HG03571 (cell line): Measurements from ENCODE around the gene COG6.
A peak's percentile ranks its signal among the peaks of the same experiment; 100 is the strongest.

Source experiments
- ATAC-seq: cut with Tn5 transposase; IDR thresholded peaks from one replicate; pipeline ENCODE4 v1.9.1; 2021; ENCODE audit not compliant: unreplicated experiment

The COG6 gene

GRCh38 chr13:39767791-39768517 is 112.5 kb downstream of the COG6 start:
- no peak for ATAC-seq

DNA sequence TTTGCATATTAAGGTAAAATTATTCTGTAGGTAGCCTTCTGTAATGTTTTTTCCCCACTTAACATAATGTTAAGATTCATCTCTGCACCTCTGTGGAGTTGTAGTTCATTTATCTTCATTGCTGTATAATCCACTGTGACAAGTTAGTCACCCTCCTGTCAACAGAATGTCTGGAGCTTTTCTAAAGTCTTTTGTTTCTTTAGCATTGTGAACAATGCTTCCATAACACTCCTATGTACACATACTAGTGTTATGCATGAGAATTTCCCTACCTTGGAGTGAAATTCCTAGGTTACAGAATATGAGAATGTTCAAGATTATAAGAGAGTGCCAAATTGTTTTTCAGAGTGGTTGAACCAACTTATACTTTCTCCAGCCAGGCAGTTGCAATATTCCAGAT is 113.5 kb downstream of the COG6 start:
- ATAC-seq: no peak

GRCh38 chr13:39770221-39771090 is 115.0 kb downstream of the COG6 start:
- no peak for ATAC-seq

GRCh38 chr13:39773833-39774232 is 118.4 kb downstream of the COG6 start:
- no peak for ATAC-seq

GRCh38 chr13:39776439-39776838 is 121.0 kb downstream of the COG6 start:
- peak; percentile 50 for ATAC-seq

DNA sequence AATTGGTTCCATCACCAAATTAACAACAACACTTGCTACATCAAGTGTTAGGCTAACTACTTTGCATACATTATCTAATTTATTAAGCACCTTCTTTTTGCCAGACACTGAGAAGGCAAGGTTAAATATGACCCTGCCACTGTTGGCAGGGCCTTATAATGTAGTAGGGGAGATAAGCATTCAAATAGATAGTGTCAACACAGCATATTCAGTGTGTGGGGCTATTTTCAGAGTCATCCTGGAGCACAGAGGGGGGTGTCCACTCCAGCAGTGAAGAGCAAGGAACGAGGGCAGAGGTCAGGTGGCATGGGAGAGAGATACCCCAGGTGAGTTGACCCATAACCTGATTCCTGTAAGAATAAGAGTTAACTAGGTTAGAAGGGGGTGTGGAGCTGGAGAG is 121.6 kb downstream of the COG6 start:
- no peak for ATAC-seq

DNA sequence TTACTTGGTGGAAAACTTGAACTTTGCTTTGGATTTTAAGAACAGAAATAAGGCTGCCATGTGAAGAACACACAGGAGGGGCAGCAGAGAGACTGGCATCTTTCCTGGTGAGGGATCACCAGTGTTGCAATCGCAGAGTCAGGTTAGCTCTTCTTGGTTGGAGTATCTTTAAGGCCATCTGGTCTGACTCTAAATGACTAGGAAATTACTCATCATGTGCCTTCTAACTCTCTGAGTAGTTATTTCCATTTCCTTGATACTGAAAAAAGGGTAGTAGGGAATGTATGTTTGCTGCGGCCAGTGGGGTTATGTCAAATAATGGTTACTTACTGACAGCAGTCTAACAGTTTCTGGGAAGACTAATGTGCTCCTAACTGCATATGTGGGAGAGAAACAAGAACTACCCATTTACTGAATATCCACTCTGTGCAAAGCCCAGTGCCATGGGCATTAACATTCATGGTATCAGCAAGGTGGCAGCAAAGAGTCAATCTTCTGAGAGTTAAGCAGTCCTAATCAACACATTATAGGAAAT is 122.1 kb downstream of the COG6 start:
- no peak for ATAC-seq

DNA sequence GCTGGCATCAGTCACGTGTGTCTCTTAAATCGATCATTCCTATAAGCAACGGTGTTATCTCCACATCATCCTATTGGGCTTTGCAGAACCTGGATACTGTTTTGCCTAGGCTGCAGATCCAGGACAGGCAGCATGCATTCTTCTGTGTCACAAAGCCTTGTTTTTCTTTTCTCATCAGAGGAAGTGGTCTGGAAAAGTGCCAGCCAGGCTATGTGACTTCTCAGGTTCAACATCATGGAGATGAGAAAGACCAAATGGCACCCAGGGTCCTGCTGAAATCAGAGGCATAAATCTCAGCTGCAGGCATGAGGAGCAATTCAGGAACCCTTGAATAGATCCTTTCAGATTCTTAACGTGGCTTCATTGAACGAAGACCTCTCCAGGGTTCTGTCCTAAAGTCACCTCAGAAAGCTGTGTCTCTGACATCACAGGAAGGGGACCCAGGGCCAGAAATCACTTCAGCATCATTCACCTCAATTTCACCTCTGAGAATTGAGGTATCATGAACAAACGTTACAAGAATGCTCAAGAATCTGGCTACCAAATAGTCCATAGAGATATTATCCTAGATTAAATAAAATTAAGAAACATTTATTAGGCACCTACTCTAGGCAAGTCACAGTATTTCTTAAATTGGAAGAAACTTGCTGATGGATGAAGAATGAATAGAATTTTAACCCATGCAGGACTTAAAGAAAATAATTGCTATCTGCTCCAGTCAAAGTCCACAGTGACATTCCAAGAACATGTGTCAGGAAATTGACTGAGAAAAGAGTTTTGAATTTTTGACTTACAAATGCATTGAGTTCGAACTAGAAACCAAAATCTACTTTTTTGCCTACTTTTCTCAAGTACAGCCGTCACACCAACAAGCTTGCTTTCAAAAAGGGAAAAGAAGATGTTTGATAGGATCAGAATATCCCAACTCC is 124.1 kb downstream of the COG6 start:
- ATAC-seq: no peak

DNA sequence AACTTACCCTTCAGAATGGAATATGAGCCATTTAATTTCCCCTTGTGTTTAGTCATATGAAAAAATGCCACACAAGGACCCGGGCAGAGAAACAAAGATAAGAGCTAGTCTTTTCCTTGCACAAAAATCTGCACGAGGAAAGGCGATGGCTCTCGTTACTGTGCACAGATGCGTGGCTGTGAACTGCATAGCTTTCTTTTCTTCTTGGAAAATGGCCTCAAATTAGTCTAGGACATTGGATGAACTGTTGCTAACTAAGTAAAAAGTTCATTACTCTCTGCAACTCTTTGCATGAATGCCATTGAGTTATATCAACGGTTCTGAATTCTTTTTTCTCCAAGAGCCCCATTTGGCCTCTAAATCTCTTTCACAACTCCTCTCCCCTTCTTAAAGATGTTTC is 125.2 kb downstream of the COG6 start:
- no peak for ATAC-seq

GRCh38 chr13:39781381-39781780 is 125.9 kb downstream of the COG6 start:
- ATAC-seq: no peak

- no peak for ATAC-seq
Observed at GRCh38 chr13:39783051-39783450, 127.6 kb downstream of the COG6 start.

DNA sequence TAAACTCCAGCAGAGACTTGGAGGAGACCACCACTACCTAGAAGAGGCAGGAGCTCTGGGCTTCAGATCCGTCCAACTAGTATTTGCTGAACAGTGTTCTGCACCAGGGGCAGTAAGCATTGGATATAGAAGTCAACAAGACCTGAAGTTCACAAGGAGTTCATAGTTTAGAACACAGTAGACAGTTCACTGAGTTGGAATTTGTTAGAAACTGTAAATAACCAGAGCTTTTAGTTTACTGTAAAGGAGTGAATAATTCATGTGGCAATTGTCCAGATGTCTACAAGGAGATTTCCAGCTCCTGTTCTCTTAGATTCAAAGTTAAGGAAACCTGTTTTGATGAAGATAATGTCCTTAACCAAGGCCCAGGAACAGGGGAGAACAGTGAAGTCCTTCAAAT is 128.9 kb downstream of the COG6 start:
- no peak for ATAC-seq

DNA sequence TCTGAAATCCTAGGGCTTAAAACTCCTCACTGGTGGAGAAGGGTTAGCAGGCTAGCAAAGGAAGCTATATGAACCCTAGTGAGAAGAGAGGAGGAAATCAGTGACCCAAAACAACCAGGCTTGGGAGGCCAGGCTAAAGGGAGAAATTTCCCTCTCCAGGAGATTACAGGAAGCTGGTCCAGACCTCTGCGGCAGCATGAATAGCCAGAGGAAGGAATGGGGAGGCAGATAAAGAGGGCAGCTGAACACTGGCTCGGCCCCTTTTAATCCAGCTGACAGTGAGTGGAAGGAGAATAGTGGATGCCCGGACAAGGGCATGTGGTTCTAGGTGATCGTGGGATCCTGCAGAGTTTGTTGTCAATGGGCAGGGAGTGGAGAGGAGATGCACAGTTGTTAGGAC is 130.6 kb downstream of the COG6 start:
- ATAC-seq: no peak

DNA sequence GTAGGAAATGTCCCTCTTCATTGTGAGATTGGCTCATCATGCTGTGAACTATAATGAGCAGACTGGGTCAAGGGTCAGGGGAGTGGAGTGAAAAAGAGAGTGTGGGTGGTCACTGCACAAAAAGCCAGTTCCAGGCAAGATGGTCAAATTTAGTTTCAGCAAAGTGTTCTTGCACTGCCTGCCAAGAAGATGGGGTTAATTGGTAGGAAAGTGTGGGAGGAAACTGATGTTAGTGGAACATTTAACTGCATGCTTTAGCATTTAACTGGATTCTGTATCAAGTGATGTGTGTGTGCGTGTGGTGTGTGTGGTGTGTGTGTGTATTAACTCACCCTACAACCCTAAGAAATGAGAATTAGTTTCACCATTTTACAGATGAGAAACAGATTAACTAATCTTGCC is 131.6 kb downstream of the COG6 start:
- no peak for ATAC-seq

- no peak for ATAC-seq
Observed at GRCh38 chr13:39788102-39788501, 132.6 kb downstream of the COG6 start.

DNA sequence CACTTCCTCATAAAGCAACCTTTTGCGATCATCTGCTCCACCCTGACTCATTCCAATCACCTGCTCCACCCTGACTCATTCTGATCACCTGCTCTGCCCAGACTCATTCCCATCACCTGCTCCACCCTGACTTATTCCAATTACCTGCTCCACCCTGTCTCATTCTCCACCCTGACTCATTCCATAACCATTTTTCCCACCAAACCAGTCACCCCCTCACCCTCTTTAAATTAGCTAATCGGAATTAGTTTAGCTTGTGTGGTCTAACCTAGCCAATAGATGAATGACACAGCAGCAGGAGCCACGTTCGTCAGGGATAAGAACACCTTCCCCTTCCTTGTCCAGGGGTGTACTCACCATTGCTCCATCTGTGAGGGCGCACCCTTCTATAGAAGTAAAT is 134.0 kb downstream of the COG6 start:
- no peak for ATAC-seq
